Trophoblast cell (in vitro differentiated cells and primary cell): ENCODE results near the gene MYRIP.

Experiments used
- DNase-seq, 2 donors: peaks; one replicate each; pipeline ENCODE4 v3.0.0-alpha.2; 2016
- H2AFZ ChIP-seq: 2 replicates; pipeline ENCODE4 v1.6.1; 2013; ENCODE audit warnings: low read length, moderate library complexity, mild to moderate bottlenecking; ENCODE audit not compliant: insufficient read depth, poor library complexity
- H2AK5ac ChIP-seq: 2 replicates; pipeline ENCODE4 v1.6.1; 2013; ENCODE audit warnings: mild to moderate bottlenecking, low read length
- H2BK120ac ChIP-seq: 2 replicates; pipeline ENCODE4 v1.6.1; 2013; ENCODE audit warnings: low read length, mild to moderate bottlenecking, moderate library complexity; ENCODE audit not compliant: insufficient read depth, poor library complexity
- H2BK12ac ChIP-seq: 2 replicates; pipeline ENCODE4 v1.6.1; 2013; ENCODE audit warnings: mild to moderate bottlenecking, low read length, moderate library complexity
- H2BK5ac ChIP-seq: 2 replicates; pipeline ENCODE4 v1.6.1; 2013; ENCODE audit warnings: low read length, low read depth, moderate library complexity, mild to moderate bottlenecking; ENCODE audit not compliant: poor library complexity
- H3K14ac ChIP-seq: 2 replicates; pipeline ENCODE4 v1.6.1; 2013; ENCODE audit warnings: mild to moderate bottlenecking, low read length
- H3K18ac ChIP-seq: 2 replicates; pipeline ENCODE4 v1.6.1; 2013; ENCODE audit warnings: mild to moderate bottlenecking, low read length
- H3K23ac ChIP-seq: 2 replicates; pipeline ENCODE4 v1.6.1; 2013; ENCODE audit warnings: low read length
- H3K27ac ChIP-seq: 2 replicates; pipeline ENCODE4 v1.5.1; 2013; ENCODE audit warnings: low read depth, mild to moderate bottlenecking, inconsistent platforms, low read length, moderate library complexity
- H3K27me3 ChIP-seq: 2 replicates; pipeline ENCODE4 v1.6.1; 2013; ENCODE audit warnings: inconsistent platforms, mild to moderate bottlenecking, low read length, moderate library complexity; ENCODE audit not compliant: insufficient read depth
- H3K36me3 ChIP-seq, 2 experiments: 1 replicate in 1 of 2; 2 replicates in 1 of 2; pipeline ENCODE4 v1.6.1; 2013; ENCODE audit warnings: low read length in 2 of 2, mild to moderate bottlenecking in 2 of 2, moderate library complexity in 1 of 2; ENCODE audit not compliant: insufficient read depth in 2 of 2, control insufficient read depth in 1 of 2
- H3K4ac ChIP-seq: 2 replicates; pipeline ENCODE4 v1.6.1; 2013; ENCODE audit warnings: low read depth, mild to moderate bottlenecking, low read length, moderate library complexity
- H3K4me1 ChIP-seq, 2 experiments: 1 replicate in 1 of 2; 2 replicates in 1 of 2; pipeline ENCODE4 v1.6.1; 2013; ENCODE audit warnings: low read length in 2 of 2, mild to moderate bottlenecking in 2 of 2, moderate library complexity in 1 of 2; ENCODE audit not compliant: insufficient read depth in 2 of 2, control insufficient read depth in 1 of 2
- H3K4me2 ChIP-seq: 2 replicates; pipeline ENCODE4 v1.6.1; 2013; ENCODE audit warnings: inconsistent platforms, mild to moderate bottlenecking, low read length, moderate library complexity
- H3K4me3 ChIP-seq: 2 replicates; pipeline ENCODE4 v1.5.1; 2013; ENCODE audit warnings: mild to moderate bottlenecking, low read depth, low read length, inconsistent platforms
- H3K79me1 ChIP-seq: one replicate; pipeline ENCODE4 v1.6.1; 2013; ENCODE audit warnings: low read length
- H3K79me2 ChIP-seq: 2 replicates; pipeline ENCODE4 v1.6.1; 2013; ENCODE audit warnings: low read length, mild to moderate bottlenecking; ENCODE audit not compliant: control insufficient read depth, insufficient read depth, poor library complexity
- H3K9ac ChIP-seq: 2 replicates; pipeline ENCODE4 v1.6.1; 2013; ENCODE audit warnings: mild to moderate bottlenecking, low read length
- H3K9me3 ChIP-seq: 2 replicates; pipeline ENCODE4 v1.6.1; 2013; ENCODE audit warnings: low read depth, mild to moderate bottlenecking, control low read depth, inconsistent platforms, low read length; ENCODE audit not compliant: insufficient read depth
- H4K12ac ChIP-seq: 2 replicates; pipeline ENCODE4 v1.6.1; 2013; ENCODE audit warnings: low read depth, mild to moderate bottlenecking, low read length, moderate library complexity
- H4K8ac ChIP-seq: 2 replicates; pipeline ENCODE4 v1.6.1; 2013; ENCODE audit warnings: low read depth, mild to moderate bottlenecking, low read length, moderate library complexity
- H4K91ac ChIP-seq: one replicate; pipeline ENCODE4 v1.6.1; 2013; ENCODE audit warnings: low read depth, mild to moderate bottlenecking, low read length, moderate library complexity
- WGBS: extraction: QIAGEN DNeasy Blood & Tissue Kit; methylation state at CpG from one replicate; pipeline ENCODE4 v1.1.7; 2013; ENCODE audit warnings: missing lambda C conversion rate; ENCODE audit not compliant: insufficient read length, insufficient coverage; ENCODE audit errors: extremely low coverage; 5-methylcytosine and 5-hydroxymethylcytosine counted together

MYRIP gene

GRCh38 chr3:40178012-40178594 lies 368.7 kb downstream of the MYRIP start:
- Histone ChIP-seq H3K27me3 (no peaks in the 10 kb centered on the region), H3K79me2 (no peaks in the 10 kb centered on the region), H2BK12ac (no peak overlapping the region), H3K4me3 (no peak overlapping the region), H3K4me1 (no peaks in the 10 kb centered on the region), H3K14ac (no peak overlapping the region), H3K9ac (peak overlapping the region; percentile 66), H3K36me3 (no peaks in the 10 kb centered on the region), H4K8ac (no peak overlapping the region), H3K27ac (no peak overlapping the region), H2BK5ac (no peak overlapping the region), H2AFZ (no peak overlapping the region), H2BK120ac (no peak overlapping the region), H4K12ac (no peak overlapping the region), H3K4me2 (no peak overlapping the region), H3K9me3 (peaks cover 2% of the 10 kb centered on the region), H2AK5ac (no peak overlapping the region), H3K18ac (no peak overlapping the region), H3K23ac (no peak overlapping the region), H4K91ac (no peak overlapping the region), H3K79me1 (no peaks in the 10 kb centered on the region), H3K4ac (no peak overlapping the region)
- DNase-seq, result no peak
- WGBS, result no CpG with 5 or more reads among the region's 6 CpGs

- H3K79me2 ChIP-seq, result no peaks in the 10 kb centered on the region
- WGBS, result no CpG with 5 or more reads among the region's 3 CpGs
These were observed 369.6 kb downstream of the MYRIP start for GRCh38 chr3:40179016-40179415.

GRCh38 chr3:40181182-40181581 lies 371.8 kb downstream of the MYRIP start:
- Histone ChIP-seq H2BK120ac (no peak overlapping the region), H3K9ac (no peak overlapping the region), H3K23ac (no peak overlapping the region), H4K8ac (no peak overlapping the region), H3K27ac (no peak overlapping the region), H3K4me3 (no peak overlapping the region), H3K14ac (no peak overlapping the region), H3K79me2 (no peaks in the 10 kb centered on the region), H3K27me3 (no peaks in the 10 kb centered on the region), H3K4me1 (no peaks in the 10 kb centered on the region), H2BK12ac (no peak overlapping the region), H4K12ac (no peak overlapping the region), H3K9me3 (peaks cover 2% of the 10 kb centered on the region), H3K4me2 (no peak overlapping the region), H3K36me3 (no peaks in the 10 kb centered on the region), H2AFZ (no peak overlapping the region), H3K4ac (no peak overlapping the region), H3K79me1 (no peaks in the 10 kb centered on the region), H3K18ac (no peak overlapping the region), H2AK5ac (no peak overlapping the region), H4K91ac (no peak overlapping the region), H2BK5ac (no peak overlapping the region)
- no peak for DNase-seq
- no CpG with 5 or more reads among the region's 3 CpGs for WGBS

More at GRCh38 chr3:40179016-40179415, 369.6 kb downstream of the MYRIP start:
- H3K9ac ChIP-seq, result no peak overlapping the region
- H3K9me3 ChIP-seq, result peaks cover 2% of the 10 kb centered on the region
- no peaks in the 10 kb centered on the region for H3K27me3 ChIP-seq
- H3K14ac ChIP-seq, result no peak overlapping the region
- H2AFZ ChIP-seq, result no peak overlapping the region
- H2BK120ac ChIP-seq, result no peak overlapping the region
- no peak overlapping the region for H3K4me2 ChIP-seq
- no peak overlapping the region for H3K27ac ChIP-seq
- no peak overlapping the region for H2BK12ac ChIP-seq
- no peak overlapping the region for H3K18ac ChIP-seq
- no peak overlapping the region for H4K91ac ChIP-seq
- DNase-seq, result peak; percentile 55 to 86
- no peak overlapping the region for H2AK5ac ChIP-seq
- no peak overlapping the region for H4K8ac ChIP-seq
- no peaks in the 10 kb centered on the region for H3K79me1 ChIP-seq
- no peak overlapping the region for H3K4me3 ChIP-seq
- no peak overlapping the region for H2BK5ac ChIP-seq
- no peak overlapping the region for H4K12ac ChIP-seq
- H3K36me3 ChIP-seq, result no peaks in the 10 kb centered on the region
- H3K23ac ChIP-seq, result no peak overlapping the region
- no peak overlapping the region for H3K4ac ChIP-seq
- no peaks in the 10 kb centered on the region for H3K4me1 ChIP-seq

- no peaks in the 10 kb centered on the region for H3K79me2 ChIP-seq
- no peak overlapping the region for H3K4me2 ChIP-seq
- H4K12ac ChIP-seq, result no peak overlapping the region
- no peaks in the 10 kb centered on the region for H3K79me1 ChIP-seq
- H3K9me3 ChIP-seq, result no peaks in the 10 kb centered on the region
- H4K91ac ChIP-seq, result no peak overlapping the region
- H2AFZ ChIP-seq, result no peak overlapping the region
- no peaks in the 10 kb centered on the region for H3K27me3 ChIP-seq
- DNase-seq, result no peak
- no peak overlapping the region for H3K9ac ChIP-seq
- no peak overlapping the region for H3K14ac ChIP-seq
- no CpG with 5 or more reads among the region's 10 CpGs for WGBS
- no peak overlapping the region for H2AK5ac ChIP-seq
- H2BK5ac ChIP-seq, result no peak overlapping the region
- no peak overlapping the region for H4K8ac ChIP-seq
- H3K4me3 ChIP-seq, result no peak overlapping the region
- no peak overlapping the region for H3K23ac ChIP-seq
- H3K4ac ChIP-seq, result no peak overlapping the region
- H3K36me3 ChIP-seq, result no peaks in the 10 kb centered on the region
- H2BK12ac ChIP-seq, result no peak overlapping the region
- H3K4me1 ChIP-seq, result no peaks in the 10 kb centered on the region
- H2BK120ac ChIP-seq, result no peak overlapping the region
- no peak overlapping the region for H3K27ac ChIP-seq
- no peak overlapping the region for H3K18ac ChIP-seq
These were observed 375.8 kb downstream of the MYRIP start for GRCh38 chr3:40185029-40185695.
